ENCODE data around the gene RABGGTB.
"Not testable (repeated sequence)": the region's sequence is repeated elsewhere in the genome, so short reads cannot be mapped to it uniquely, and the experiment has no call there.

- TF ChIP-seq POLR2AphosphoS5 (IDR thresholded peaks at IDR 0.05; ENCODE audit: low read depth, low read length); CTCF (IDR thresholded peaks at IDR 0.05); TCF7L2 (IDR thresholded peaks at IDR 0.05; ENCODE audit: low read depth, low read length); SIN3A (IDR thresholded peaks at IDR 0.05; ENCODE audit: borderline replicate concordance, insufficient read depth, low read depth, low read length): not testable (repeated sequence)
These were observed 37.5 kb downstream of the RABGGTB start for GRCh38 chr1:75823596-75823995.

Measured in Panc1 (cell line).